Left hindlimb (tissue), 1 donor: ENCODE results near the gene GZF1.

Experiments used
- DNase-seq: peaks from one replicate; pipeline ENCODE4 v3.0.0-alpha.2; 2018

The GZF1 gene

DNA sequence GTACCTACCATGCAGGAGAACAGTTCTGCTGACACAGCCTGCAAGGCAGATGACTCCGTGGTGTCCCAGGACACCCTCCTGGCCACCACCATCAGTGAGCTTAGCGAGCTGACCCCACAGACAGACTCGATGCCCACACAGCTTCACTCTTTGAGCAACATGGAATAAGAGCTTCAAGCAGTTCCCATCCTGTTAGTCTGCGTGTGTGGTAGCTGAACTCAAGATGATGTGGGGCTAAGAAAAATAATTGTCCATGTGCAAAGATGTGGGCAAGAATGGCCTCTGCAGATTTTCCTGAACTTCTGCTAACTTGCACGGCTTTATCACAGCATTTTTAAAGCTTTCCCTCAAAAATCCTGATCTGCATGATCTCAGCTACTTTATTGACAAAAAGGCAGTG is 8.3 kb downstream of the GZF1 start:
- DNase-seq = no peak

GRCh38 chr20:23370873-23371272 is 8.9 kb downstream of the GZF1 start:
- no peak for DNase-seq

GRCh38 chr20:23371496-23371895 is 9.5 kb downstream of the GZF1 start:
- no peak for DNase-seq

- no peak for DNase-seq
These were observed 12.5 kb downstream of the GZF1 start for GRCh38 chr20:23374441-23374840.

DNA sequence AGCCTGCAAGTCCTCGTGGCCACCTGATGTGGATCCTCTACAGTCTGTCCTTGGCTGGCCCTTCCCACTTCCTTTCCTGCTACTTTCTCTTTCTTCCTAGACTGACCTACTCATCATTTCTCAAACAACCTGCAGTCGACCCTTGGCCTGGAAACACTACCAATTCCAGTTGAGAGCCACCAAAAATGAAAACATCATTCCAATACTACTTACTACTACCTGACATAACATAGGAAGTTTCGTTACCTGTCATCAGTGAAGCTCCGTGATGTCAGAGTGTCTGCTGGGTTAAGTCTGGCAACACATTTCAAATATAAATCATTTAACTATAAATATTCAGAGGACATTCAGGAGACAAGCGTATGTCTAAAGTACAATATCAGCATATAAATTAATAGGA is 13.8 kb downstream of the GZF1 start:
- no peak for DNase-seq

DNA sequence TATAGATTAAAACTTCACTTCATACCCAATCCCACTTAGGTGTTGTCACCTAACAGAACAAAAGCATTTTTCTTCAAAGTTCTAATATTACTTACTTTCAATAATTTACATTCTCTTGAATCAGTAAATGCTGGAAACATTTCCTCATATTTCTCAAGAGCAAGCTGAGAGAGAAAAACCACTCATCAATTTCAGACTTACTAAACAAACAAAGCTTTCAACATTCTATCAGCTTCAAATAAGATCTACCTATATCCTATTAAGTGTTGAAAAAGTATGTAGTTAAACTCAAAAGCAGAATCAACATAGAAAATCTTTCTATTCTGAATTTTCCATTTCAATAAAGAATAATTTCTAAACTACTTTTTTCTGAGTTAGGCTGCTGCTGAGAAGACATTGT is 17.8 kb downstream of the GZF1 start:
- no peak for DNase-seq

DNA sequence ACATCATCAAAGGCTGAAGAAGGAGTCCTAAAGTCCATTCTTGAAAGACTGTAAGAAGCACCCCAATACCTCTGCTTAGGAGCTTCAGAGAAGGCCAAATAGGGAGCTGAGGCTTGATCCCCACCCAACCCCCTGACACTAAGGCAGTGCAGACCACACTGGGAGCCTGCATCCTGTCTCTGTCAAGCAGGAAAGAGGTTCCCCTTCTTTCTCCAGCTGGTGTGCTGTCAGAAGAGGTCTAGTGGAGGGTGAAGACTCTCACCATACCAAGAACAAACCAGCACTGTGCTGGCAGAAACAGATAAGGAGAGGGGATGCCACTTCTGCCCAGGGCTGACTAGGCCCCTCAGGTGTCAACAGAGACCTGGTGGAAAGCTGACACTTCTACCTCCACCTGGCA is 19.9 kb downstream of the GZF1 start:
- no peak for DNase-seq

GRCh38 chr20:23386304-23387117 is 24.5 kb downstream of the GZF1 start:
- no peak for DNase-seq

DNA sequence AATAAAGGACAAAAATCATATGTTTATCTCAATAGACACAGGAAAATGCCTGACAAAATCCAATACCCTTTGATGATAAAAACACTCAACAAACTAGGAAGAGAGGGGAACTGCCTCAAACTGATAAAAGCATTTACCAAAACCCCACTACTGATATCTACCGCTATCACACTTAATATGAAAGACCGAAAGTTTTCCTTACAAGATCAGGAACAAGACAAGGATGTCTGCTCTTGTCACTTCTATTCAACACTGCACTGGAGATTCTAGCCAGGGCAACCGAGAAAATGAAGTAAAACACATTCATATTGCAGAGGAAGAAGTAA is 25.1 kb downstream of the GZF1 start:
- DNase-seq = no peak

- DNase-seq = no peak
These were observed 28.3 kb downstream of the GZF1 start for GRCh38 chr20:23390091-23390774.

DNA sequence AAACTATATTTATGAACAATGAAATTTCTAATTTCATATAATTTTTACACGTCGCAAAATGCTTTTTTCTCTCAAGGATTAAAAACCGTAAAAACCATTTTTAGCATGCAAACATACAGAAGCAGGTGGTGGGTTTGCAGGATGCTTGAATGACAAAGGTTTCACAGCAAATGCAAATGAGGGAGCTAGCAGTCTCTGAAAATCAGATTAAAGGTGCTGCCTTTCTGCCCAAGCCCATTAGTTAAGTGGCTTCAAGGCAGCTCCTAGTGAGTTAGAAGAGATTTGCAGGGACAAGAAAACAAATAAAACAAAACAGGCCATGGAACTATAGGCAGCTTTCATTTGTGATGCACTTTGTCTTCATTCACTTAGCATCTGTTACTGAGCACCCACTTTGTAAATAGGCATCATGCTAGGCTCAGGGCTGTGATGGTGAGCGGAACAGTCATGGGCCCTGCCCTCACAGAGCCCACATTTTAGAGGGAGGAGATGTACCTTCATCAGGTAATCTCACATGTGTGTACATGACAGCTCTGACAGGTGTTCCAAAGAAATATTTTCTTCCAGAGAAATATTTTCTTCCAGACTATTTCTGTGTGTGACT is 29.8 kb downstream of the GZF1 start:
- DNase-seq = no peak

- DNase-seq = no peak
These were observed 32.2 kb downstream of the GZF1 start for GRCh38 chr20:23393996-23394775.

- DNase-seq = no peak
These were observed 35.1 kb downstream of the GZF1 start for GRCh38 chr20:23396950-23397627.

GRCh38 chr20:23397961-23398360 is 36.0 kb downstream of the GZF1 start:
- no peak for DNase-seq

DNA sequence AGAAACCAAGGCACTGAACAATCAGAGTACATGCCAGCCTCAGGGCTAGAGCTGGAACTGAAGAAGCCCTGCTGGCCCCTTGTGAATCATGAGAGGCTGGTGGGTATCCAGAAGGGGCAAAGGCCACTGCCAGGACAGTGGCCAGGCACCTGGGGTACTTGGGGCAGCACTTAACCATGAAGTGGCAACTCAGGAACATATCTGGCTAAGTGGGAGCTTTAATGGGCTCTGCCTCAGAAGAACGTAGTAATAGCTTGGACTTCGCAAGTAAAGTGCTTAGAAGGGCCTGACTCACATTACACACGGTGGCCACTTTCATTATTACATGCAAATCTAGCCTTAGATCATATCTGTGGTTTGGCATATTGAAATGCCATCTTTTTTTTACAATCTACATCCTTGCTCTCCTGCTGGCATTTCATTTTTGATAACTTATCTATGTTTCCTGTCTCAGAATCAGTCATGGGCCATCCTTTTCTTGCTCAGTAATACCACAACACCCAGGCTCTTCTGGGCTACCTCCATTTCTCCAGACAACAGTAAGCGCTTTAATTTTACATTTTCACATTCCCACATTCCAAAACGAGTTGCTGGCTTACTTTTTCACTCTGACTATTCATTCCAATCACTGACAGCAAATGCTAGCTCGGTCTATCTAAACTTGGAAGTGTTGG is 37.7 kb downstream of the GZF1 start:
- DNase-seq = no peak

- no peak for DNase-seq
These were observed 39.1 kb downstream of the GZF1 start for GRCh38 chr20:23401051-23401450.

- no peak for DNase-seq
These were observed 41.8 kb downstream of the GZF1 start for GRCh38 chr20:23403751-23404150.

GRCh38 chr20:23404196-23404595 is 42.2 kb downstream of the GZF1 start:
- DNase-seq = no peak

GRCh38 chr20:23406880-23407279 is 44.9 kb downstream of the GZF1 start:
- DNase-seq = no peak

DNA sequence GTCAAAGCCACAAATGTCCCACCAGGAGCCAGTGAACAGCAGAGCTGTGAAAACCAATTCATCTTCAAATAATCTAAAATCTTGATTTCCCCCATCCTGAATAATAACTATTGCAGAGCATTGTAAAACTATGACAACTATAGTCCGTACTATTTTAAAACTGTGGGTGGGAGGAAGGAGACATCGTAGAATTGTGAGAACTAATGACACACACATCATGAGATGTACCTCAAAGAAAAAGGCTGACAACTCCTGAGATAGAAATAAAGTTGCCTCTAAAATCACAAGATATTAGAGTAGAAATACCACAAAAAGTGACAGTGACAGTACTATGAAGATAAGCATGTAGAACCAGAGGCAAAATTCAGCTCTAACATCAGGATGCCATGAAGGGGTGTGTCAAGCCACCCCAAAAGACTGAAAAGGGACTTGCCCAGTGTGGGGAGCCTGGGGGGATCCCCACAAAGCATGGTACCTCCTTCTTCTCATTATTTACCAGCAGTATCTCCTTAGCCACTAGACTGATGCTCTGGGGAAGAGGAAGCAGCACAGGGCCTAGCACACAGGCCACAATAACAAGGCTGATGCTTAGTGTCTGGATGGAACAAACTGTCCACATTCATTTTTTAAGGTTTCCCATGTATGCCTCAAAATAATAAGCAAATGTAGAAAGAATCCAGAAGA is 45.9 kb downstream of the GZF1 start:
- no peak for DNase-seq

DNA sequence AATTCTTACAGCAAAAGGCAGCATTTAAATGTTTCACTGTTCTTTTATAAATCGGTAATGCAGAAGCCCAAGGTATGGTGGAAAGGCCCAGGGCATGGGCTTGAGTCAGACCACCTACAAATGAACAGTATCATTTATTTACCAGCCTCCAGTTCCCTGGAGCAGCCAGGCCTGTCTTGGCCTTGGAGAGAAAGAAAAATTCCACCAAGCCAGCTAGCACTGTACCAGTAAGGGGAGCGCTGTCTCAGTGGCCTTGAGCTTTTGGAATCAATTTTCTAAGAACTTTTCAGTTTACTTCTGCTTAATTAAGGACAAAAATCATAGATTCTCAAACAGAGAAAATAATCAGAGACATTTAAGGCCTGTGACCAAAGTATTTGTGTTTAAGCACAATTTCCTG is 47.0 kb downstream of the GZF1 start:
- no peak for DNase-seq

DNA sequence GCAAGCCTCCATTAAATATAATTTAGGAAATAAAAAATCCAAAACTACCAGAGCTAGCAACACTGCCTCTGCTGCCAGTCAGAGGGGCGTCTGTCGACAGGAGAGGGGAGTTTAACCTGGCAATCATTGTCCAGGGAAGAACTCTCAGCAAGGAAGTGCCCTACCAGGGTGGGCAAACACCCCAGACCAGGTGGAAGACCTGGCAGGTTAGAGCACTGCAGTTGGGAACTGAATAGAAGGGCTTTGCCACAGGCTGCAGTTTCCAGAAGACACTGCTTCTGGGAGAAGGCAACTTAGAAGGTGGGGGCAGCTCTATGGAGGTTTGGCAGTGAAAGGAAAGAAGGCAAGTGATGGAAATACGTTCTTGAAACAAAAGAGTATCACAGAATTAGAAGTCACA is 47.8 kb downstream of the GZF1 start:
- DNase-seq = no peak
